GM12864 (cell line): ENCODE results near the gene HLA-E.
"Not testable (repeated sequence)": the region's sequence is repeated elsewhere in the genome, so short reads cannot be mapped to it uniquely, and the experiment has no call there.

Experiments
- DNase-seq: peaks from one replicate; pipeline ENCODE4 v3.0.0-alpha.2; 2011; ENCODE audit warnings: low read depth
- H3K4me3 ChIP-seq: 2 replicates; pipeline ENCODE4 v1.5.1; 2011; ENCODE audit warnings: mild to moderate bottlenecking, low read depth, low read length, control low read depth
- CTCF ChIP-seq: IDR thresholded peaks from 2 replicates; pipeline ENCODE4 v1.5.1; 2011; ENCODE audit warnings: low read depth, mild to moderate bottlenecking, moderate library complexity, low read length, control low read depth, inconsistent platforms; ENCODE audit errors: missing control alignments

HLA-E gene

DNA sequence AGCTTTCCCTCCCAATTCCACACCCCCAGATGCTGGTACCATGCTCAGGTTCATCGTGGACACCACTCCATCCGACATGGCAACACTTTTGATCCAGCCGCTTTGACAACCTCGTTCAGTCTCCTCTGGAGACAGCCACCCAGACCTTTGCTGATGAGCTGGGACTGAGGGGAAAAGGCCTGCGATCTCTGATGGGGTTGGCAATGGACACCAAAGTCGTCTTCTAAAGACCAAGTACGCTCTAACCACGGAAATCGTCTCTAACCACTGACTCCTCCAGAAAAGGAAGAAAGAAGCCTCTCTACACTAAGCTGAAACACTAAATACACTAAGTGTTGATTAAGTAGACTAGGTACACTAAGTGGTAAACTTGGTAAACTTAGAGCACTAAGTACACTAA is 26.1 kb upstream of the HLA-E start:
- DNase-seq: no peak
- TF ChIP-seq CTCF: no peak
- no peak overlapping the region for H3K4me3 ChIP-seq

- TF ChIP-seq CTCF: no peak
- H3K4me3 ChIP-seq: no peak overlapping the region
- DNase-seq: no peak
Measured at GRCh38 chr6:30463651-30464618, 25.4 kb upstream of the HLA-E start.

- DNase-seq: no peak
- H3K4me3 ChIP-seq: no peak overlapping the region
- TF ChIP-seq CTCF: no peak
Measured at GRCh38 chr6:30465595-30466306, 23.6 kb upstream of the HLA-E start.

- H3K4me3 ChIP-seq: no peak overlapping the region
- TF ChIP-seq CTCF: no peak
- no peak for DNase-seq
Measured at GRCh38 chr6:30470968-30471367, 18.3 kb upstream of the HLA-E start.

GRCh38 chr6:30475116-30475515 is 14.2 kb upstream of the HLA-E start:
- H3K4me3 ChIP-seq, DNase-seq: not testable (repeated sequence)

DNA sequence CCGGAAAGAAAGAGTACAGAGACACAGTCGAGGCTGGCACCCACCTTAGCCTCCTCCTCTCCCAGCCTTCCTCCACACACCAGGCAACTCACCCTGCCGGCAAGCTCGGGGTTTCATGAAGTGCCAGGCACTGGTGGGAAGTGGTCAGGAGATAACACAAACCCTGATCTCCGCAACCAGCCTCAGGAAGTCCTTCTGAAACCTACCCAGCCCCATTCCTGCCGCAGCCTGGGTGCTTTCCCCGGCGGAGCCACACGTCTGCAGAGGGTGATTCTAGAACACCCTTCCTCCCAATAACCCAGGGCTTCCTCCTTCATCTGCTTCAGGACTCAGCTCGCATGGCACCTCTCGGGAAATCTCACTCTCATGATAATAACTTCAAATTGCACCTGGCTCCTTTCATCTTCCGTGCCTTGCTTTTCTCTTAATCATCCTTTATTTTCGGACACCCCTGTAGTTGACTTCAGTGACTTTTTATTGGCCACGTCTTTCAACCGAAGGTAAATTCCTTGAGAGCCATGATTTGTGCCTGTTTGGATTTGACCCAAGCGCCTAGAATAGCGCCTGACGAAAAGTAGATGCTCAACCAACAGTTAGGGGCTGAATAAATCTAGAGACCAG is 8.7 kb upstream of the HLA-E start:
- no peak overlapping the region for H3K4me3 ChIP-seq
- DNase-seq: no peak
- no peak for TF ChIP-seq CTCF
